HG02870 (cell line): ENCODE data around the gene NT5DC3.
"Not testable (repeated sequence)": the region's sequence is repeated elsewhere in the genome, so short reads cannot be mapped to it uniquely, and the experiment has no call there.

Source experiments
- ATAC-seq: cut with Tn5 transposase; IDR thresholded peaks from one replicate; pipeline ENCODE4 v1.9.1; 2021; ENCODE audit warnings: mild to moderate bottlenecking, moderate library complexity; ENCODE audit not compliant: unreplicated experiment

The NT5DC3 gene

GRCh38 chr12:103810111-103810510, 30.9 kb downstream of the NT5DC3 start:
- no peak for ATAC-seq

GRCh38 chr12:103809639-103810038, 31.4 kb downstream of the NT5DC3 start:
- not testable (repeated sequence) for ATAC-seq

GRCh38 chr12:103809154-103809553, 31.9 kb downstream of the NT5DC3 start:
- ATAC-seq = no peak

- no peak for ATAC-seq
Observed at GRCh38 chr12:103808239-103808880, 32.7 kb downstream of the NT5DC3 start.

GRCh38 chr12:103807561-103808238, 33.3 kb downstream of the NT5DC3 start:
- no peak for ATAC-seq

GRCh38 chr12:103806803-103807202, 34.2 kb downstream of the NT5DC3 start:
- ATAC-seq = no peak

- no peak for ATAC-seq
Observed at GRCh38 chr12:103805655-103806360, 35.2 kb downstream of the NT5DC3 start.

- no peak for ATAC-seq
Observed at GRCh38 chr12:103803847-103804246, 37.2 kb downstream of the NT5DC3 start.

- ATAC-seq = no peak
Observed at GRCh38 chr12:103802586-103802886, 38.5 kb downstream of the NT5DC3 start.

- ATAC-seq = no peak
Observed at GRCh38 chr12:103801709-103802585, 39.1 kb downstream of the NT5DC3 start.

GRCh38 chr12:103799857-103800771, 40.9 kb downstream of the NT5DC3 start:
- no peak for ATAC-seq

- no peak for ATAC-seq
Observed at GRCh38 chr12:103799504-103799856, 41.6 kb downstream of the NT5DC3 start.

GRCh38 chr12:103798586-103798985, 42.4 kb downstream of the NT5DC3 start:
- ATAC-seq = no peak

GRCh38 chr12:103794309-103795213, 46.5 kb downstream of the NT5DC3 start:
- no peak for ATAC-seq

- ATAC-seq = no peak
Observed at GRCh38 chr12:103793512-103794045, 47.5 kb downstream of the NT5DC3 start.

GRCh38 chr12:103793046-103793445, 48.0 kb downstream of the NT5DC3 start:
- ATAC-seq = no peak

- ATAC-seq = no peak
Observed at GRCh38 chr12:103791350-103791920, 49.6 kb downstream of the NT5DC3 start.

- ATAC-seq = no peak
Observed at GRCh38 chr12:103786201-103786600, 54.8 kb downstream of the NT5DC3 start.
